Measurements from ENCODE around the gene ATOH8. TPM values are rescaled to one million over a fixed set of nuclear protein-coding genes. Genes with fewer than 3 reads are reported as not detected.

ATOH8 gene
- total and polyA plus RNA-seq, 4 donors, result 38.6 to 63.3 (median 50.5) TPM

DNA sequence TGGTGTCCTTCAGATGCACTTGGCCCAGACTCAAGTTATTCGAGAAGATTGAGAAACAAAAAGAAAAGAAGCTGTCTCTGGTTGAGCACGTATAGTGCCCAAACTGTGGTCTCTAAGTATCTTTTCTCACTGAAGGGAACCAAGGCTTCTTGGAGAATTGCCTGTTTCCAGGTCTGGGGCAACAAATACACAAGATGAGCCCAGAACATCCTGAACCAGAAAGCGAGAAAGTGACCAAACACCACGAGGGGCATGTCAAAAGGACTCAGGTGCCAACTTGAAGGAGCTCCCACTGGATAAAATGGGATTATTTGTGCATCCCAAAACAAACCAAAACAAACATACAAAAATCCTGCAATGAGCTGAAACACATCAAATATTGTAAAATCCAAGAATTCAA is 13.6 kb upstream of the ATOH8 start:
- Histone ChIP-seq H3K9me3 (ENCODE audit: control insufficient read depth in 4 of 4, insufficient read depth in 3 of 4, low read length in 3 of 4) (no peaks in the 10 kb centered on the region), H3K4me3 (no peak overlapping the region), H3K27ac (ENCODE audit: low read depth in 1 of 2, low read length in 1 of 2) (no peak overlapping the region), H3K36me3 (ENCODE audit: control insufficient read depth in 4 of 4, insufficient read depth in 4 of 4, low read length in 4 of 4) (no peaks in the 10 kb centered on the region), H3K4me1 (ENCODE audit: control insufficient read depth in 5 of 5, insufficient read depth in 5 of 5, low read length in 5 of 5) (peaks cover 30 to 78% (median 34%) of the 10 kb centered on the region in 5 donors), H3K27me3 (ENCODE audit: control insufficient read depth in 3 of 3, insufficient read depth in 3 of 3, low read length in 2 of 3) (no peaks in the 10 kb centered on the region), H3K9ac (ENCODE audit: insufficient read depth in 1 of 2, low read length in 2 of 2) (no peak overlapping the region)
- ATAC-seq (ENCODE audit: insufficient read depth, low FRiP score) (no peak), DNase-seq (no peak)
- 78 to 82% methylated on average over 4 of the region's 4 CpGs for WGBS, 2 donors
- no peak for TF ChIP-seq CTCF (IDR thresholded peaks at IDR 0.05; ENCODE audit: control extremely low read depth, extremely low read depth)

DNA sequence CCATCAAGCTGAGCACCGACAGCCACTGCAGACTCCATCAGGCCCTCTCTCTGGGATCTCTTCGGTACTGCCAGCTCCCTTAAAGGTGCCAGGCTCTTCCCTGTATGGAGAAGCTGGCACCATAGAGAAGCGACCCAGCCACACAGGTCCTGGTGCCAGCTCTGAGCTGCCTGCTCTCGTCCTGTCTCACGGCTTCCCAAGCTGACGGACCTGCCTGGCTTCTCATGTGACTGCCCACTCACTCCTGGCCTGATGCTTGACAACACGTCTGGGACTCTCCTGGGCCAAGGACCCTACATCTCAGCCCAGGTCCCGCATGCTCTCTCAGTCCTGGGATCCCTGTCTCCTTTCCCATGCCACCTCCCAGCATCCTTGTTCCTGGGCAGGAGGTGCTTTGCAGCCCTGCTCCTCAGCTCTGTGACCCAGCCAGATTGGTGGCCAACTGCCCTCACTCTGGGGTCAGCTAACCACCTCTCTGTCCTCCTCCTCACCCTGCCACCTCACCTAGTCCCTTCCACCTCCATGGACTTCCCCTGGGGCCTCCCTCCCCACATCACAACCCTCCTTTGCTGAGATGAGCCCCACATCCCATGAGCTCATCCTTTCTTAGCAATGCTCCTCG is 12.5 kb upstream of the ATOH8 start:
- Histone ChIP-seq H3K4me3 (no peak overlapping the region), H3K36me3 (ENCODE audit: control insufficient read depth in 4 of 4, insufficient read depth in 4 of 4, low read length in 4 of 4) (no peaks in the 10 kb centered on the region), H3K27ac (ENCODE audit: low read depth in 1 of 2, low read length in 1 of 2) (peak overlapping the region; percentile 86), H3K4me1 (ENCODE audit: control insufficient read depth in 5 of 5, insufficient read depth in 5 of 5, low read length in 5 of 5) (peaks cover 30 to 84% (median 34%) of the 10 kb centered on the region in 5 donors), H3K27me3 (ENCODE audit: control insufficient read depth in 3 of 3, insufficient read depth in 3 of 3, low read length in 2 of 3) (no peaks in the 10 kb centered on the region), H3K9me3 (ENCODE audit: control insufficient read depth in 4 of 4, insufficient read depth in 3 of 4, low read length in 3 of 4) (no peaks in the 10 kb centered on the region), H3K9ac (ENCODE audit: insufficient read depth in 1 of 2, low read length in 2 of 2) (no peak overlapping the region)
- no peak for ATAC-seq (ENCODE audit: insufficient read depth, low FRiP score)
- no peak for TF ChIP-seq CTCF (IDR thresholded peaks at IDR 0.05; ENCODE audit: control extremely low read depth, extremely low read depth)
- WGBS, 2 donors, result 63 to 79% methylated on average over 9 of the region's 9 CpGs
- no peak for DNase-seq

- peak in 1 of 3 donors; percentile 87 for DNase-seq
These were observed 11.8 kb upstream of the ATOH8 start for GRCh38 chr2:85741833-85742455.

More at GRCh38 chr2:85741833-85742455, 11.8 kb upstream of the ATOH8 start:
- no peak for TF ChIP-seq CTCF (IDR thresholded peaks at IDR 0.05; ENCODE audit: control extremely low read depth, extremely low read depth)
- ATAC-seq (ENCODE audit: insufficient read depth, low FRiP score), result peak; percentile 51
- peaks cover 27 to 80% (median 34%) of the 10 kb centered on the region in 5 donors for H3K4me1 ChIP-seq (ENCODE audit: control insufficient read depth in 5 of 5, insufficient read depth in 5 of 5, low read length in 5 of 5)
- H3K9me3 ChIP-seq (ENCODE audit: control insufficient read depth in 4 of 4, insufficient read depth in 3 of 4, low read length in 3 of 4), result no peaks in the 10 kb centered on the region
- H3K27me3 ChIP-seq (ENCODE audit: control insufficient read depth in 3 of 3, insufficient read depth in 3 of 3, low read length in 2 of 3), result no peaks in the 10 kb centered on the region
- peak overlapping the region in 1 of 2 donors; percentile 21 for H3K9ac ChIP-seq (ENCODE audit: insufficient read depth in 1 of 2, low read length in 2 of 2)
- no peaks in the 10 kb centered on the region for H3K36me3 ChIP-seq (ENCODE audit: control insufficient read depth in 4 of 4, insufficient read depth in 4 of 4, low read length in 4 of 4)
- peak overlapping the region; percentile 86 for H3K27ac ChIP-seq (ENCODE audit: low read depth in 1 of 2, low read length in 1 of 2)
- WGBS, 2 donors, result 27 to 47% methylated on average over 19 of the region's 19 CpGs
- H3K4me3 ChIP-seq, result no peak overlapping the region

Measured in lung (tissue), 12 donors.